HG02938 (cell line): ENCODE measurements around the gene SLC24A3.
A peak's percentile ranks its signal among the peaks of the same experiment; 100 is the strongest.
"Not testable (repeated sequence)": the region's sequence is repeated elsewhere in the genome, so short reads cannot be mapped to it uniquely, and the experiment has no call there.

Source experiments
- ATAC-seq: cut with Tn5 transposase; IDR thresholded peaks from one replicate; pipeline ENCODE4 v1.9.1; 2021; ENCODE audit warnings: mild to moderate bottlenecking, moderate library complexity; ENCODE audit not compliant: unreplicated experiment

Gene SLC24A3

DNA sequence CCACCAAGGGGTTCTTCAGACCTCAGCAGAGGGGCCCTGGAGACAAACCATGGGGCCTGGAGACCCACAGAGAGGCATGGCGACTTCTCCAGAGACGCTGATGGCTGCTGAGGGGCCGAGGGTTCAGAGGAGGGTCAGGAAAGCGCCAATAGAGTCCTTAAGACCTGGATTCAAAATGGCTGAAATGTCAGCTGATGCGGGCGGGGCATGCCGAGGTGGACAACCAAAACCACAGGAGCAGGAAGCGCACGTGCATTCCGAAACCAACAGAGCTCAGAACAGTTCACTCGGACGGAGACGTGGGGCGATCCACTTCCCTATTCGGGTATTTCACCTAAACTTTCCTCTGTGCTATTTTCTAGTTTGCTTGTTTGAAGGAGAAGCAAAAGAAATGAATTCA lies 445.7 kb downstream of the SLC24A3 start:
- ATAC-seq = peak; percentile 89

DNA sequence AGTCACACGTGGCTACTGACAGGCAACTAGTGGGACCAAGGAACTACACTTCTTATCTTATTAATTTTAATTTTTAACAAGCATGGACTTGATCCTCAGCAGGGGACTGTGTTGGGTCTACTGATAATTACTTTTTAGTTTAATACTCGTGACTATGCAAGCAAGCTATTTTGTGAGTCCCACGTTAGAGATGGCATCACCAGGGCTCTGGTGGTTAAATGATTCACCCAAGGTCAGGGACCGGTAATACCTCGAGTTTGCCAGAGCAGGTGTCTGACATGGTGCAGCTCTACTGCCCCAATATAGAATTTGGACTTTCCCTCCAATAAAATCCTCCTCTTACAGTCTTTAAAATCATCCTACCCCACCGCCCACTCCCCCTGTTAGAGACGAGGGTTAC lies 447.0 kb downstream of the SLC24A3 start:
- ATAC-seq = no peak

DNA sequence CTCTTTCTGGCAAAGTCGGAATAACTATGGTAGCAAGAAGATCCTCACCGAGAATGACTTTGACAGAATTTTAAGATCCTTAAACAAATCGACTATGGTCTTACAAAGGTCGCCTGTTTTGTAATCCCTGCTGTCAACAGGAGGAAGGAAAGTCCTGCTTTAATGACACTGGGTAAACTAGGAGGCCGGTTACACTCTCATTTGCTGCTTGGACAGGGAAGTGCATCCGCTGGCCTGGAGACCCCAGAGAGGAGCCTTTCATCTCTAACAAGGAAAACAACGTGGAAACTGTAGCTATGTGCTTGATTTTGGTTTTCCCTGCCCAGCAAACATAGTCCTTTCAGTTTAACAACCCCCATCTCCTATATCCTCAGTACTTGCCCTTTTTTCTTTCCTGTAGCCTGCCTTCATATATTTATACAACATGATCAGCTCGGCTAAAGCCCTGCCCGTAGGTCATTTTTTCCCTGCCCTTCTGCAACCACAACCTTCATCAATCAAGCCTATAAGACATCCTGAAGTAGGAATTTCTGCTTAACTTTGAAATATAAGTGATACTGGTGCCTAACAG lies 448.5 kb downstream of the SLC24A3 start:
- ATAC-seq = no peak

DNA sequence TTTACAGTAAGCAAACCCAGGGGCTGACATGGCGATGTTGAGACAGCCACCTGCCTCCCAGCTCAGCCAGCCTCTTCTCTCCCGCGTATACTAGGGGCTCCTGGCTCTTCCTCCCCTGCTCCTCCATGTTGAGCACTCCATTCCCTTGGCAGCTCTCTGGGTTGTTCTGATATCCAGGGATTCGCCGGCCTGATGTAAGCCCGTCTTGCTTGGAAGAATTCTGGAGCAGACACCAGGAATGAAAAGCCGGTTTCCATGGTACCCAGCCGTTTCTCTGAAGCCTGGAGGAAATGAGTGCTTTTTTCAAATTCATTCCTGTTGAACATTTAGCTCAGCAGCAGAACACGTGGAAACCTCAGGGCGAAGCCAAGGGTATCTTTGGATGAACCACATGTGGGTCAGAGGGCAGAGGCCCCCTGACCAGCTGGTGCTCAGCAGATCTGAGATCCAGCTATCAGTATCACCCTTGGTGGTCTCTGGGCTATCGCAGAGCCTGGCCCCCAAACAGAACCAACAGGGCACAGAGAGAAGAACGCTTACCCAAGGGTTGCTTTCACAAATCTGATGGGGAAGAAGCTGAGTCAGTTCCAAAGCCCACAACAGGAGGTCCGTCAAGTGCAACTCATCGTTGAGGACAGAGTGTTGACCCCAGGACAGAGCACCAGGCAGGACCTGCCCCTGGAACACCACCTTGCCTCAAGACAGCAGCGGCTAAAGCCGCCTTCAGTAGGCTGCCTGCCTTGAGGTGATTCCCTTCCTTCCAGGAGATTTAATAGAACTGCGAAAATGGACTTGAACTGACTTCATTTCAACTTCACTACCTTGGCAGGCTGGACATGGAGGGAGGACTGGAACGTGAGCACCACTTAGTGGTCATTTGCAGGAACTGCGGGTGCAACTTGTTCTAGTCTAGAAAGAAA lies 449.5 kb downstream of the SLC24A3 start:
- no peak for ATAC-seq

DNA sequence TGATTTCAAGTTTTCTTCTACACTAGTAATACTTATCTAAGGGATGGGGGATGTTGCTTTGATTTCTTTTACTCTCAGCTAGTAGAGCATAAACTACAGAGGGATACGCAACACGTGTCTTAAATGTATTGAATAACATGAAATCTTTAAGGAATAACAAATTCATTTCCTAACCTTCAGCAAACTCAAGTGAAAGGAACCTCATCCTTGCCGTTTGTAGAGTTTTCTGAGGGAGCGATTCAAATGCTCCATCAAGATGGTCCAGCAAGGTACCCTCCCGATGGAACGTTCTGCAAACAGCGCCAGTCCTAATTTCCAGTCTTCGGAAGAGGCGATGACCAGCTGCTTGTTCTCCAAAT lies 450.2 kb downstream of the SLC24A3 start:
- ATAC-seq = no peak

DNA sequence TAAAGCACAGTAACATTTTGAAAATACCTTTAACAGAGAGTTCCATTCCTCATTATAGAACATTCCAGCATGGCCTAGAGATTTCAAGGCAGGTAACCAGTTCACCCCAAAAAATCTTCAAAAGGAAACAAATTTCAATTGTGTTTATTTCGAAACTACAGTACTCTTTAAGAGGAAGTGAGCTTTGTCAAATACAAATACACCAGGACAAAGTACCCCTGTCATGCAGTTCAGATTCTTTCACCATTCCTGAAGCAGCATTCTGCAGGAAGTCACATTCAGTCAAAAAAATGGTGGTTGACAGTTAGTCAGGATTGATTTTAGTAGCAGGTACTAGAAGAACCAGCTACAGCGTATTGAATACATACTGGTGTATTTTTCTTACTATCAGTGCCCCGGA lies 456.0 kb downstream of the SLC24A3 start:
- ATAC-seq = no peak

- no peak for ATAC-seq
These were observed 458.4 kb downstream of the SLC24A3 start for GRCh38 chr20:19670829-19671228.

DNA sequence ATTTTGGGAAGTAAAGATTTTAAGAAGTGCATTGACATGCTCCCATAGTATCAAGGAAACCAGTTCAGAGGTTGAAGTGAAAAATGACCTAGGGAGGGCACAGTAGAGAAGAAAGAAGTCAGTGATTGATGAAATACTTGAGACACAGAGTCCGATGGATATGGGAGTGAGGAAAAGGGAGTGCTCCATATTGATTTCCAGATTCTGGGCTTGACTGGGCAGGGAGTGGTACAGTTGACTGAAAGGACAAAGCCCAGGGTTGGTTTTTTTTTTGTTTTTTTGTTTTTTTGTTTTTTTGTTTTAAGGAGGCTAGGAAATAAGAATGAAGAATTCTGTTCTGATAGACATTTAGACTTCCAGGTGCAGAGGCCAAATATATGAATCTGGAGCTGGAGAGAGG lies 458.9 kb downstream of the SLC24A3 start:
- no peak for ATAC-seq

DNA sequence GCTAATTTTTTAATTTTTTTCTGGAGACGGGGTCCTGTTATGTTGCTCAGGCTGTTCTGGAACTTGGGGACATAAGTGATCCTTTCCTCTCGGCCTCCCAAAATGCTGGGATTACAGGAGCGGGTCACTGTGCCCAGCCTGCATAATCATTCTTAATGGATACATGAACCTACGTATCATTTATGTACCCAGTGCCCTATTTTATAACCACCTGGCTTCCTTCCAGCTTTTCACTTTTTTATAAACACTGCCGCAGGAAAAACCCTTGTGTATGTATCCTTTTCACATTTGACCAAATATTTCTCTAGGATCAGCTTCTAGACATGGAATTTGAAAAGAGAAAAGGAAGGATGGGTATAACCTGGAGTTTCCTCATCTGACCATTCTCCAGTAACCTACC lies 460.1 kb downstream of the SLC24A3 start:
- ATAC-seq = no peak

- ATAC-seq = no peak
These were observed 461.1 kb downstream of the SLC24A3 start for GRCh38 chr20:19673575-19673974.

GRCh38 chr20:19676202-19676601 lies 463.8 kb downstream of the SLC24A3 start:
- ATAC-seq = no peak

DNA sequence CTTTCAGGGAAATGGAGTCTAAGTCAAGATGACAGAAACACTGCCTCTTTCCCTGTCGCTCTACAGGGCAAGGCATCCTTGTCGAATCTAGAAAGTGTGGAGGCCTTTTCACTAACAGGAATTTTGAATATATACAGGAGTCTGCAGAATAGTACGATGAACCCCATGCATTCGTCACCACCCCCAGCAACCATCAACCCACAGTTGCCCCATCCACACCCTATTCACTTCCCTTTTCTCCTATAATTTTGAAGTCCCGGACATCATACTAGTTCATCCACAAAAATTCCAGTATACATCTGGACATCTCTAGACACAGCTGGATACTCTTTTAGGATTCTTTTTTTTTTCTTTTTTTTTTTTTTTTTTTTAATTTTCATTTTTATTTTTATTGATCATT lies 464.9 kb downstream of the SLC24A3 start:
- ATAC-seq = no peak

- not testable (repeated sequence) for ATAC-seq
These were observed 466.1 kb downstream of the SLC24A3 start for GRCh38 chr20:19678591-19678990.

- no peak for ATAC-seq
These were observed 467.6 kb downstream of the SLC24A3 start for GRCh38 chr20:19679900-19680495.

GRCh38 chr20:19682249-19682648 lies 469.8 kb downstream of the SLC24A3 start:
- ATAC-seq = no peak

- ATAC-seq = no peak
These were observed 470.7 kb downstream of the SLC24A3 start for GRCh38 chr20:19683188-19683587.

- no peak for ATAC-seq
These were observed 471.4 kb downstream of the SLC24A3 start for GRCh38 chr20:19683822-19684221.

- ATAC-seq = no peak
These were observed 475.8 kb downstream of the SLC24A3 start for GRCh38 chr20:19688031-19688806.

DNA sequence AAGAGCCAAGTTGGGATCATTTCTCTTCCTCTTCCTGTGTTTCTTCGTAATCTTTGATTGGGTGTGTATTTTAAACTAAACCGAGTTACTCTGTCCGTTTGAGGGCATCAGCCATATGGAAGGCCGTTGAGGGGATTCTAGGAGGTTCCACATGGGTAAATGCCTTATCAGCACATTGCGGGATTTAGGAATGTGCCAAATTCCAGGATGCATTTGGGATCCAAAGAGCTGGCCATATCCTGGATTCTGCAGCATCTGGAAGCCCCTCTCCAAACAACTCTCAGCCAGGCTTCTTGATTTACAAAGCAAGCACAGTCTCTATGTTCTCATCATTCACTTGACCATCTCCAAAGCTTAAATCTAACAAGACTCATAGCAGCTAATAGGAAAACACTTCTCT lies 478.0 kb downstream of the SLC24A3 start:
- ATAC-seq = no peak

DNA sequence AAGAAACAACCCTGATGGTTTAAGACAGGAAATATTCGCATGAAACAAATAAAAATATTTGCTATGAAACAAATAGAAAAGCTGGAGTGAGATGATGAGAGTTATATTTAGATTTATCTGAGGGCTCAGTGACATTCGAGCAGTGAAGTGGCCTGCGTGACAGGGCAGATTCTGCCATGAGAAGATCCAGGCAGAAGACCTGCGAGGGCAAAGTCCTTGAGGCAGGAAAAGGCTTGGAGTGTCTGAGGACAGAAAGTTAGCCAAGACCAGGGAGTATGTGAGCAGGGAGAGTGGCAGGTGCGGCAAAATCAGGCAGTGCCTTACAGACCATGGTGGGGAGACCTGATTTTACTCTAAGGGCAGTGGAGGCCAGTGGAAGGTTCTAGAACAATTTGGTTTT lies 478.7 kb downstream of the SLC24A3 start:
- no peak for ATAC-seq

GRCh38 chr20:19692100-19692499 lies 479.7 kb downstream of the SLC24A3 start:
- no peak for ATAC-seq
